Measurements from ENCODE around the gene GRM7. TPM values are rescaled to one million over a fixed set of nuclear protein-coding genes. Genes with fewer than 3 reads are reported as not detected.

The GRM7 gene
- polyA plus RNA-seq, 3 donors = not detected

- Histone ChIP-seq H3K36me3 (replicated peaks in 1 of 2; ENCODE audit: control insufficient read depth in 1 of 2, insufficient read depth in 2 of 2, low read length in 2 of 2) (no peaks in the 10 kb centered on the region), H4K20me1 (ENCODE audit: insufficient read depth, low read length) (no peaks in the 10 kb centered on the region), H3K27ac (ENCODE audit: low read depth in 1 of 2, low read length in 2 of 2) (no peak overlapping the region), H3K27me3 (ENCODE audit: control insufficient read depth in 2 of 2, insufficient read depth in 2 of 2, low read length in 2 of 2) (no peaks in the 10 kb centered on the region), H3K79me2 (ENCODE audit: insufficient read depth, low read length) (no peaks in the 10 kb centered on the region), H3K4me2 (replicated peaks; ENCODE audit: extremely low read depth, low read length, poor library complexity, severe bottlenecking) (no peak overlapping the region), H3K4me3 (replicated peaks in 1 of 3; ENCODE audit: low read depth in 2 of 3, low read length in 3 of 3) (no peak overlapping the region), H3K4me1 (ENCODE audit: control insufficient read depth in 1 of 2, insufficient read depth in 2 of 2, low read length in 2 of 2) (no peaks in the 10 kb centered on the region), H3K9ac (ENCODE audit: insufficient read depth, low read length, poor library complexity, severe bottlenecking) (no peak overlapping the region), H2AFZ (ENCODE audit: insufficient read depth, low read depth, low read length, poor library complexity, severe bottlenecking) (no peak overlapping the region), H3K9me3 (replicated peaks in 1 of 2; ENCODE audit: control insufficient read depth in 1 of 2, insufficient read depth in 1 of 2, low read length in 2 of 2) (peaks cover 3 to 5% of the 10 kb centered on the region in 2 donors)
- Mint-ChIP-seq H3K9me3 (peaks cover 0 to 9% (median 5%) of the 10 kb centered on the region in 7 donors), H3K4me1 (no peaks in the 10 kb centered on the region), H3K27ac (no peak overlapping the region), H3K4me3 (no peak overlapping the region), H3K36me3 (no peaks in the 10 kb centered on the region), H3K27me3 (ENCODE audit: low read depth in 3 of 3) (peaks cover 0 to 4% (median 0%) of the 10 kb centered on the region in 3 donors)
- 96% methylated on average over 3 of the region's 4 CpGs for WGBS (ENCODE audit: insufficient coverage)
- no peak for TF ChIP-seq CTCF (IDR thresholded peaks at IDR 0.05)
- intact Hi-C loops (cut with micrococcal nuclease) = no loop called here
- DNase-seq = no peak
These were observed 380.8 kb downstream of the GRM7 start for GRCh38 chr3:7241584-7242302.

DNA sequence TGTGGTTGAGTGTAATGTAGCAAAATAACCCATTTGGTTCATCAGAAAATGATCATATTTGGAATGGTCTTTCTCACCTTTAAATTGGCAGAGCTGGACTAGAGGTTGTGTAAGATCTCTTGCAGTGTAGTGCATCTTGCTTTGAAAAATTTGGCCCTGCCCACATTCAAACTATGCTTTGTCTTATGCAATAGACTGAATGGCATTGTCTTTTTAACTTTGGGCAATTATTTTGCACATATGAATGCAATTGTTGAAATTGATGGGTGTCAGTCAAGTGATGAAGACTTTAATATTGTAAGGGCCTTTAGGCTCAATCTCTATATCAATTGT, 381.4 kb downstream of the GRM7 start:
- H3K27me3 Mint-ChIP-seq (ENCODE audit: low read depth in 3 of 3) = peaks cover 0 to 4% (median 0%) of the 10 kb centered on the region in 3 donors
- no peak overlapping the region for H2AFZ ChIP-seq (ENCODE audit: insufficient read depth, low read depth, low read length, poor library complexity, severe bottlenecking)
- intact Hi-C loops (cut with micrococcal nuclease) = no loop called here
- no peaks in the 10 kb centered on the region for H3K27me3 ChIP-seq (ENCODE audit: control insufficient read depth in 2 of 2, insufficient read depth in 2 of 2, low read length in 2 of 2)
- no peak for DNase-seq
- no peak overlapping the region for H3K4me3 Mint-ChIP-seq
- H4K20me1 ChIP-seq (ENCODE audit: insufficient read depth, low read length) = no peaks in the 10 kb centered on the region
- H3K4me3 ChIP-seq (replicated peaks in 1 of 3; ENCODE audit: low read depth in 2 of 3, low read length in 3 of 3) = no peak overlapping the region
- H3K27ac Mint-ChIP-seq = no peak overlapping the region
- no peak overlapping the region for H3K4me2 ChIP-seq (replicated peaks; ENCODE audit: extremely low read depth, low read length, poor library complexity, severe bottlenecking)
- no peaks in the 10 kb centered on the region for H3K36me3 Mint-ChIP-seq
- H3K9me3 Mint-ChIP-seq = peaks cover 0 to 9% (median 6%) of the 10 kb centered on the region in 7 donors
- H3K4me1 ChIP-seq (ENCODE audit: control insufficient read depth in 1 of 2, insufficient read depth in 2 of 2, low read length in 2 of 2) = no peaks in the 10 kb centered on the region
- H3K9ac ChIP-seq (ENCODE audit: insufficient read depth, low read length, poor library complexity, severe bottlenecking) = no peak overlapping the region
- TF ChIP-seq CTCF (IDR thresholded peaks at IDR 0.05) = no peak
- no peaks in the 10 kb centered on the region for H3K36me3 ChIP-seq (replicated peaks in 1 of 2; ENCODE audit: control insufficient read depth in 1 of 2, insufficient read depth in 2 of 2, low read length in 2 of 2)
- no peak overlapping the region for H3K27ac ChIP-seq (ENCODE audit: low read depth in 1 of 2, low read length in 2 of 2)
- no peaks in the 10 kb centered on the region for H3K79me2 ChIP-seq (ENCODE audit: insufficient read depth, low read length)
- H3K9me3 ChIP-seq (replicated peaks in 1 of 2; ENCODE audit: control insufficient read depth in 1 of 2, insufficient read depth in 1 of 2, low read length in 2 of 2) = peaks cover 3 to 5% of the 10 kb centered on the region in 2 donors
- no peaks in the 10 kb centered on the region for H3K4me1 Mint-ChIP-seq

Data from CD14-positive monocyte (primary cell).